Kidney tubule cell (primary cell): ENCODE results near the gene TCTN3.
"Not testable (repeated sequence)": the region's sequence is repeated elsewhere in the genome, so short reads cannot be mapped to it uniquely, and the experiment has no call there.

Experiments used
- DNase-seq: peaks from one replicate; pipeline ENCODE4 v3.0.0-alpha.2; 2018; ENCODE audit warnings: low spot score

Gene TCTN3

GRCh38 chr10:95688648-95689047 lies 5.1 kb downstream of the TCTN3 start:
- DNase-seq, result no peak

GRCh38 chr10:95683966-95684365 lies 9.8 kb downstream of the TCTN3 start:
- DNase-seq, result no peak

- peak; percentile 12 for DNase-seq
These were observed 18.2 kb downstream of the TCTN3 start for GRCh38 chr10:95675403-95676116.

- DNase-seq, result no peak
These were observed 19.1 kb downstream of the TCTN3 start for GRCh38 chr10:95674643-95675042.

DNA sequence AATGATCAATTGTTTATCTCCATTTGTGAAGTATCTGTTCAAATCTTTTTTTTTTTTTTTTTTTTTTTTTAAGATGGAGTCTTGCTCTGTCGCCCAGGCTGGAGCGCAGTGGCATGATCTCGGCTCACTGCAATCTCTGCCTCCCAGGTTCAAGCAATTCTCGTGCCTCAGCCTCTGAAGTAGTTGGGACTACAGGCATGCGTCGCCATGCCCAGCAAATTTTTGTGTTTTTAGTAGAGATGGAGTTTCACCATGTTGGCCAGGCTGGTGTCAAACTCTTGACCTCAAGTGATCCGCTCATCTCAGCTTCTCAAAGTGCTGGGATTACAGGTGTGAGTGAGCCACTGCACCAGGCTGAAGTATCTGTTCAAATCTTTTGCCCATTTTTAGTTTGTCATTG lies 21.1 kb downstream of the TCTN3 start:
- not testable (repeated sequence) for DNase-seq

DNA sequence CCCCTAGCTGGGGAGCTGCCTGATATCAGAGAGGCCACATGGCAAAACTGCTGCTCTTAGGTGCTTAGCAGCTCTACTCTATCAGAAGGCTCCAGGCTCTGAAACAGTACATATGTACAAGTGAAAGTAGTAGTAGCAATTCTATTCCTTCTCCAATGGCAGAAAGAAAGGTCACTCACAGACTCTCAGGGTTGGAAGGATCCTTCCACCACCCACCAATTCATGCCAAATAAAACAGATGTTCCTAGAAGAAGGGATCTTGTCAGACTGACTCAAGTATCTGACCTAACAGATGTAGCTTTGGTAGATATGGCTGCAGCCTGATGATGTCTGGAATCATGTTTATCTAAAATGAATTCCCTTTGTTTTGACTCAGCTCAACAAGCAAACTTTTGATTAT lies 29.2 kb downstream of the TCTN3 start:
- DNase-seq, result no peak

DNA sequence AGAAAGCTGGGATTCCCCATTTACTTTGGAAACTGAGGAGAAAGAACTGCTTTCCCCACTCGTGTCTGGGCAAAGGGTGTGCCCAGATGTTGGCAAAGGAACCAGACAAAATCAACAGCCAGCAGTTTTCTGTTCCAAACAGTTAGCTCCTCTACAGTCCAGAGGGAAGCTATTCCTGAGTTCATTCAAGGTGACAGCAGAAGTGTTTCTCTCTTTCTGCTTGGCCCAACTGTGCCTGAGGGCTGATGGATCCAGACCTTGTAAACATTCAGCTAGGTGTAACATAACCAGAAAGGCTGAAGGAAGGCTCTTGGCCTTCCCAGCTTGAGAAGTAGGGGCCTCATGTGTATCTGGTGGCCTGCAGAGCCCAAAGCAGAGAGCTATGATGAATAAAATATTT lies 30.2 kb downstream of the TCTN3 start:
- no peak for DNase-seq

DNA sequence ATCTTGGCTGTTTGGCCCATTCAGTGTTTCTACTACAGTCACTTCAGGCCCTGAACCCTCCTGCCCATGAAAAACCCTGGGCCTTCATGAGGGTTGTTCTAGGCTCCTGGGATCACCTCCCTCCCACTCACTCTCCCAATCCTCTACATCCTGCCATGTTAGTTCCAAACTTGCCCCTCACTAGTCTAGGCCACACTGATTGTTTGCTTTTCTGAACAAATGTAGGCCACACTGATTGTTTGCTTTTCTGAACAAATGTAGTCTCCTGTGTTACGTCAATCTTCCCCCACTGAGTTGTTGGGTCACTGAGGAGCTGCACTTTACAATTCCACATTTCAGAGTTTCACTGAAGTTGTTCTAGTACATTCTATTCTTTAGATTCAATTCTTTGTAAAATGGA lies 31.9 kb downstream of the TCTN3 start:
- DNase-seq, result no peak

GRCh38 chr10:95660283-95660682 lies 33.4 kb downstream of the TCTN3 start:
- peak; percentile 85 for DNase-seq

GRCh38 chr10:95657250-95657649 lies 36.5 kb downstream of the TCTN3 start:
- no peak for DNase-seq

GRCh38 chr10:95656291-95657164 lies 37.2 kb downstream of the TCTN3 start, which contains the start of gene ALDH18A1:
TSS of gene ALDH18A1 (minus strand) at chr10:95656711. CDS start at chr10:95653377, 3,334 bp downstream.
- DNase-seq, result peak; percentile 92

DNA sequence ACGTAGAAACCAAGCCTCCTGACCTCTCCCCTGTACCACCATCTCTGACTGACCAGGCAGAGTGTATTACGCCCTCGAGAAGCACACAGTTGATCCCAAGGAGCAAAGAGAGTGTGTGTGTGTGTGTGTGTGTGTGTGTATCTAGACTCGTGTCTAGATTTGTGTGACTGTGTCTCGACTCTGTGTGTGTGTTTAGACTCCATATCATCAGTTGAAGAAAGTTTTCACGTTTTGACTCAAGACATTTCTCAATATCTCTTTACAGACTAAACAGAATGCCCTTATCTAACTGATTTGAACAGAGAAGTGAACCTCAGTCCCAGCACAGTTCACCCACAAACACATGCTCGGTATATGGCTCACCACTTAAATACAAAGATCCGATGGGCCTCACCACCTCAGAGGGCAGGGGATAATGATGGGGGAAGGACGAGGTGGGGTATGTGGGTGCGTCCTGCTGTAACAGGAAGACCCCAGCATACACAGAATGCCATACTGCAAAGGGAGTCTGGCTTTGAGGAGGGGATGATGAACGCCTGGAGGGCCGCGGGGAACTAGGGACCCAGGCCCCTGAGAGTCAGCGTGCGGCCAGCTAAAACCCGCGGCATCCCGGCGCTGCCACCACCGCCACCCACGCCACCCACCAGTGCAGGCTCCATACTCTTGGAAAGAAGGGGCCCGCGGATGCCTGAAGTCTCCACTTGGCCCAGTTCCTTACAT lies 38.0 kb downstream of the TCTN3 start:
- DNase-seq, result peak; percentile 34

DNA sequence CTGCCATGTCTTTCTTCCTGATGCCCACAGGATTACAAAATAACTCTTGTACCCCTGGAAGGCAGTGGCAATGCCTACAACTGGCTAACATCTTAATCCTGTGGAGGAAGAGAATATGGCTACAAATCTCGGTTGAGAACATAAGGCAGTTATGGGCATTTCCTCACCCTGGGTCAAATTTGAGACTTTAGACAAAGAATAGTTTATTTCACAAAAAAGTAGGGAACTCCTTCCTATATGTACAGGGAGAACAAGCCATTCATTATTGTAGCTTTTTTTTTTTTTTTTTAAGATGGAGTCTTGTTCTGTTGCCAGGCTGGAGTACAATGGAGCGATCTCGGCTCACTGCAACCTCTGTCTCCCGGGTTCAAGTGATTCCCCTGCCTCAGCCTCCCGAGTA lies 39.8 kb downstream of the TCTN3 start:
- no peak for DNase-seq

- no peak for DNase-seq
These were observed 42.2 kb downstream of the TCTN3 start for GRCh38 chr10:95651346-95652060.

DNA sequence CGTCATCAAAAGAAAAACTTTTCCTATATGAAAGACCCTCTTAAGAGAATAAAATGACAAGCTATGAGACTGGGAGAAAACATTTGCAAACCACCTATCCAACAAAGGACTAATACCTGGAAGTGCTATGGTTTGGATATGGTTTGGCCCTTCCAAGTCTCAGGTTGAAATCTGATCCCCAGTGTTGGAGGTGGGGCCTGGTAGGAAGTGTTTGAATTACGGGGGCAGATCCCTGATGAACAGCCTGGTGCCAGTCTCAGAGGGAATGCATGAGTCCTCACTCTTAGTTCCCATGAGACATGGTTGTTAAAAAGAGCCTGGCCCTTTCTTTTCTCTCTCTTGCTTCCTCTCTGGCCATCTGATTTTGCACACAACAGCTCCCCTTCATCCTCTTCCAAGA lies 43.5 kb downstream of the TCTN3 start:
- DNase-seq, result no peak

DNA sequence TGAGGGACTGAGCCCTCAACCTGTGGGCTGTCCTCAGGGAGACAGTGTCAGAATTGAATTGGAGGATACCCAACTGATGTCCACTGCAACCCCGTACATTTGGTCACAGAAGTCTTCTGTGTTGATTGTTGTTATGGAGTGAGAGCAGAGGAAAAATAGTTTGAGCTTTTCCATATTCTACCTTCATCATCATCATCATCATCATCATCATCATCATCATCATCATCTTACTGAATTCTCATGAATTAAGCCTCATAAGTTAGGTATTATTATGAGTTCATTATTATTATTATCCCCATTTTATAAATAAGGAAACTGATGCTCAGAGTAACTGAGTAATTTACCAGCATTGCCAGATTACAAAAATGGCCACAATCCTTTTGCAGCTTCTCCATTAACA lies 45.6 kb downstream of the TCTN3 start:
- DNase-seq, result no peak

- no peak for DNase-seq
These were observed 47.6 kb downstream of the TCTN3 start for GRCh38 chr10:95646160-95646559.

GRCh38 chr10:95644901-95645300 lies 48.8 kb downstream of the TCTN3 start:
- no peak for DNase-seq

DNA sequence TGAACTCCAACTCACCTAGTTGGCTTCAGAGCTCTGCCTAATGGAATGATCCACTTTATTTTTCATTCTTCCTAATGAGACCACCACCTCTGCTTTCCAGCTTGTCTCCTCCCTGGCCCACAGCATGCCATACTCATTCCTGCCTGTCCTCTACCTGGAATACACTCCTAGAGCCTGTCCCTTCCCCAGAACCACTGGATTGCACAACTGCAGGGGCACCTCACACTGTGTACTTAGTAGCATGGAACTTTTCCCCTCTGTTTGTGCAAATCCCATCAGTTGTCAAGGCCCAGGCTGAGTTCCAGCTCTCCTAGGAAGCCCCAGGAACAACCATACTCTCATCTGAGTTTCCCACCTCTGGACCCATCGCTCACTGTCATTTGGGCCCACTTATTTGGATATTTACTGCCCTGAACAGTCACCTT lies 52.8 kb downstream of the TCTN3 start:
- DNase-seq, result no peak

DNA sequence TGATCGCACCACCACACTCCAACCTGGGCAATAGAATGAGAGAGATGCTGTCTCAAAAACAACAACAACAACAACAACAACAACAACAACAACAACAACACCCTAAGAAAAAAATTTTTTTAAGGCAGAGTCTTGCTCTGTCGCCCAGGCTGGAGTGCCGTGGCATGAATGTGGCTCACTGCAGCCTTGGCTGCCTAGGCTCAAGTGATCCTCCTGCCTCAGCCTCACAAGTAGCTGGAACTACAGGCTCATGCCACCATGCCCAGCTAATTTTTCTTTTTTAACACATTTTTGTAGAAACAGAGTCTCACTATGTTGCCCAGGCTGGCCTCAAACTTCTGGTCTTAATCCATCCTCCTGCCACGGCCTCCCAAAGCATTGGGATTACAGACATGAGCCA lies 55.8 kb downstream of the TCTN3 start:
- no peak for DNase-seq

GRCh38 chr10:95637140-95637539 lies 56.6 kb downstream of the TCTN3 start:
- DNase-seq, result no peak

- DNase-seq, result no peak
These were observed 58.4 kb downstream of the TCTN3 start for GRCh38 chr10:95635319-95635733.
